A673 (cell line): ENCODE data around the gene FGGY. TPM values are rescaled to one million over a fixed set of nuclear protein-coding genes. Genes with fewer than 3 reads are reported as not detected.

Source experiments
- BruUV-seq: library from RNA; stranded (reverse); fragments of 400-500 nt; replicated peaks from 2 replicates; lab custom pipeline; 2021; lab: Mats Ljungman, UMichigan
- CTCF ChIA-PET: fragments of 300-600 bp; sonication (Branson Sonifier 250); formaldehyde crosslinking; loops from one replicate; lab custom pipeline; 2022; ENCODE audit warnings: antibody characterized with exemption; lab: Charles Lee
- POLR2A ChIA-PET: fragments of 300-600 bp; sonication (Branson Sonifier 250); formaldehyde crosslinking; loops from one replicate; lab custom pipeline; 2022; ENCODE audit warnings: antibody characterized with exemption; ENCODE audit not compliant: low non-redundant PET; lab: Charles Lee
- DNase-seq: peaks from one replicate; pipeline ENCODE4 v3.0.0-alpha.2; 2015; ENCODE audit warnings: low spot score
- H3K27ac ChIP-seq: fragments of 200-600 bp; sonication (generic); 2 replicates; pipeline ENCODE4 v1.5.1; 2016; ENCODE audit warnings: mixed run types, low read depth, mild to moderate bottlenecking, mixed read lengths, antibody characterized with exemption, low read length; ENCODE audit not compliant: poor library complexity, severe bottlenecking
- H3K27me3 ChIP-seq: fragments of 200-600 bp; sonication (generic); replicated peaks from 2 replicates; pipeline ENCODE4 v1.6.1; 2017; ENCODE audit warnings: mixed run types, low read depth, mild to moderate bottlenecking, mixed read lengths, antibody characterized with exemption, low read length; ENCODE audit not compliant: insufficient read depth, poor library complexity
- H3K36me3 ChIP-seq: fragments of 200-600 bp; sonication (generic); 2 replicates; pipeline ENCODE4 v1.6.1; 2016; ENCODE audit warnings: mixed run types, mild to moderate bottlenecking, mixed read lengths, antibody characterized with exemption, low read length; ENCODE audit not compliant: insufficient read depth, poor library complexity, severe bottlenecking
- H3K4me1 ChIP-seq: fragments of 200-600 bp; sonication (generic); 2 replicates; pipeline ENCODE4 v1.6.1; 2017; ENCODE audit warnings: mixed run types, mild to moderate bottlenecking, mixed read lengths, antibody characterized with exemption, low read length; ENCODE audit not compliant: insufficient read depth, poor library complexity, severe bottlenecking
- H3K4me3 ChIP-seq: fragments of 200-600 bp; sonication (generic); 2 replicates; pipeline ENCODE4 v1.5.1; 2016; ENCODE audit warnings: low read depth, mixed run types, mild to moderate bottlenecking, mixed read lengths, low read length; ENCODE audit not compliant: poor library complexity, severe bottlenecking
- H3K9me3 ChIP-seq: fragments of 200-600 bp; sonication (generic); 2 replicates; pipeline ENCODE4 v1.6.1; 2016; ENCODE audit warnings: mixed run types, low read depth, mild to moderate bottlenecking, mixed read lengths, antibody characterized with exemption, low read length; ENCODE audit not compliant: poor library complexity, severe bottlenecking
- CTCF ChIP-seq: fragments of 300-800, 200-600 bp; sonication (generic); conservative IDR thresholded peaks from 2 replicates; pipeline ENCODE4 v1.5.1; 2017; ENCODE audit warnings: low read depth, mild to moderate bottlenecking, antibody characterized with exemption, low read length, moderate library complexity, mixed read lengths
- EZH2 ChIP-seq: fragments of 200-600 bp; sonication (generic); IDR thresholded peaks from 2 replicates; pipeline ENCODE4 v1.6.1; 2017; ENCODE audit warnings: borderline replicate concordance, low read depth, mild to moderate bottlenecking, mixed read lengths, antibody characterized with exemption, low read length; ENCODE audit not compliant: poor library complexity, severe bottlenecking
- intact Hi-C: fragments of 100-400 bp; cut with micrococcal nuclease; formaldehyde crosslinking; loops from one replicate; pipeline ENCODE4 v1.10.0; 2022; ENCODE audit not compliant: unreplicated experiment
- total RNA-seq: library from RNA; stranded (reverse); gene quantifications from 2 replicates; pipeline ENCODE4 v1.2.3, GENCODE V29; 2021

The FGGY gene
- total RNA-seq, 1 experiment from 2014 or later: 2.6 TPM

GRCh38 chr1:59750328-59751003 lies 453.6 kb downstream of the FGGY start:
- H3K27ac ChIP-seq: no peak overlapping the region
- H3K4me3 ChIP-seq: no peak overlapping the region
- ChIA-PET POLR2A (interaction anchor here (0.6 kb wide), 1 partner anchor 1040 kb away, joined by 8 read pairs; no protein-coding TSS in a partner anchor), CTCF (no interaction called here)
- TF ChIP-seq EZH2 (no peak), CTCF (no peak)
- H3K4me1 ChIP-seq: peaks cover 4% of the 10 kb centered on the region
- no peaks in the 10 kb centered on the region for H3K27me3 ChIP-seq
- BruUV-seq: no TSS peak
- intact Hi-C loops: loop anchor here (10.0 kb wide), 1 partner anchor 236 kb away; no protein-coding TSS in a partner anchor
- no peaks in the 10 kb centered on the region for H3K9me3 ChIP-seq
- DNase-seq: no peak
- H3K36me3 ChIP-seq: no peaks in the 10 kb centered on the region

GRCh38 chr1:59751004-59751395 lies 454.1 kb downstream of the FGGY start:
- no peak for DNase-seq
- H3K9me3 ChIP-seq: no peaks in the 10 kb centered on the region
- H3K27me3 ChIP-seq: no peaks in the 10 kb centered on the region
- intact Hi-C loops: loop anchor here (10.0 kb wide), 1 partner anchor 236 kb away; no protein-coding TSS in a partner anchor
- no peak for TF ChIP-seq EZH2
- no peak for TF ChIP-seq CTCF
- no TSS peak for BruUV-seq
- ChIA-PET POLR2A (no interaction called here), CTCF (no interaction called here)
- peaks cover 4% of the 10 kb centered on the region for H3K4me1 ChIP-seq
- no peak overlapping the region for H3K4me3 ChIP-seq
- no peaks in the 10 kb centered on the region for H3K36me3 ChIP-seq
- H3K27ac ChIP-seq: no peak overlapping the region

- intact Hi-C loops: loop anchor here (10.0 kb wide), 1 partner anchor 237 kb away; no protein-coding TSS in a partner anchor
- ChIA-PET POLR2A (interaction anchor here (0.7 kb wide), 1 partner anchor 1359 kb away, joined by 4 read pairs; no protein-coding TSS in a partner anchor), CTCF (no interaction called here)
- Histone ChIP-seq H3K9me3 (no peaks in the 10 kb centered on the region), H3K36me3 (no peaks in the 10 kb centered on the region), H3K4me3 (no peak overlapping the region), H3K4me1 (peaks cover 4% of the 10 kb centered on the region), H3K27ac (no peak overlapping the region), H3K27me3 (no peaks in the 10 kb centered on the region)
- BruUV-seq: no TSS peak
- TF ChIP-seq EZH2 (no peak), CTCF (no peak)
- DNase-seq: no peak
Measured at GRCh38 chr1:59751801-59752200, 454.9 kb downstream of the FGGY start.
